Testis (tissue), 3 donors: Measurements from ENCODE around the gene ATP2B3. TPM values are rescaled to one million over a fixed set of nuclear protein-coding genes. Genes with fewer than 3 reads are reported as not detected.
"Not testable (repeated sequence)": the region's sequence is repeated elsewhere in the genome, so short reads cannot be mapped to it uniquely, and the experiment has no call there.

Source experiments
- DNase-seq: peaks from one replicate; pipeline ENCODE4 v3.0.0-alpha.2; 2019
- H3K27ac ChIP-seq, 2 donors: fragments of 200-600 bp; sonication (generic); one replicate each; pipeline ENCODE4 v1.5.1; 2019
- H3K27me3 ChIP-seq: fragments of 200-600 bp; sonication (generic); one replicate; pipeline ENCODE4 v1.5.1; 2019
- H3K36me3 ChIP-seq: fragments of 200-600 bp; sonication (generic); one replicate; pipeline ENCODE4 v1.5.1; 2017; ENCODE audit warnings: low read depth; ENCODE audit errors: missing control alignments
- H3K4me1 ChIP-seq: fragments of 200-600 bp; sonication (generic); one replicate; pipeline ENCODE4 v1.5.1; 2019
- H3K4me3 ChIP-seq, 2 donors: fragments of 200-600 bp; sonication (generic); one replicate each; pipeline ENCODE4 v1.5.1; 2017 to 2019
- H3K9me3 ChIP-seq: fragments of 200-600 bp; sonication (generic); one replicate; pipeline ENCODE4 v1.5.1; 2017
- POLR2A ChIP-seq: fragments of 450-650 bp; IDR thresholded peaks from one replicate; pipeline ENCODE4 v1.6.1; 2017; ENCODE audit warnings: antibody characterized with exemption, mild to moderate bottlenecking, moderate library complexity
- WGBS, 2 donors: methylation state at CpG; one replicate each; pipeline ENCODE4 v1.1.5; 2018; 5-methylcytosine and 5-hydroxymethylcytosine counted together
- intact Hi-C: fragments of 100-400 bp; cut with DNase I; formaldehyde crosslinking; loops from one replicate; pipeline ENCODE4 v1.15.1; 2023; ENCODE audit warnings: low total_unique reads
- polyA plus RNA-seq: library from polyadenylated mRNA; stranded (reverse); fragments of 350-450 nt; fragmentation: Illumina TruSeq; extraction: RNeasy Lipid Tissue Mini Kit (QIAGEN cat#74804); gene quantifications from one replicate; pipeline ENCODE4 v1.2.3, GENCODE V29; 2014; ENCODE audit warnings: low read depth, low replicate concordance; ENCODE audit not compliant: insufficient read depth
- total RNA-seq, 2 donors: library from RNA; depleted of rRNA; stranded (reverse); fragments of >200 nt; gene quantifications; one replicate each; pipeline ENCODE4 v1.2.3, GENCODE V29; 2016
- TF ChIP-seq, protein P1 (sequence below), 3 experiments: fragments of 450-650 bp in 2 of 3; fragments of 200-600 bp in 1 of 3; sonication (generic) in 1 of 3; IDR thresholded peaks; one replicate each; pipeline ENCODE4 v1.5.1; 2016 to 2019; ENCODE audit warnings: antibody characterized with exemption in 3 of 3, mild to moderate bottlenecking in 2 of 3, moderate library complexity in 1 of 3

Gene ATP2B3
- total and polyA plus RNA-seq, 3 donors from 2014 or later, result 0.16 to 1.2 (median 0.73) TPM

DNA sequence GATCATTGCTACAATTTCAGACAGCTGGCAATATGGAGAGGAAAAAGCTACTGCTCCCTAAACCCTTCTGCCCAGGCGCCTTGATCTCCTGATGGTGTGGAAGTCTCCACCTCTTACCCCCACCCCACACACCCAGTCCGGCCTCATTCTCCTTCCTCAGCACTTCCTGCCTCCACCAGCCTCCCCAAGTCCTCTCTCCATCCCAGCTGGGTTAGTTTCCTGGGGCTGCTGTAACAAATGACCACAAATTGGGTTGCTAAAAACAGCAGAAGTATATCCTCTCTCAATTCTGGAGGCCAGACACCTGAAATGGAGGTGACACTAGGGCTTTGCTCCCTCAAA lies 82.6 kb downstream of the ATP2B3 start:
- intact Hi-C loops, result no loop called here
- 0 to 7% methylated on average over 2 of the region's 2 CpGs for WGBS, 2 donors
- Histone ChIP-seq H3K9me3 (no peaks in the 10 kb centered on the region), H3K36me3 (no peaks in the 10 kb centered on the region), H3K27ac (no peak overlapping the region), H3K27me3 (no peaks in the 10 kb centered on the region), H3K4me3 (peak overlapping the region in 1 of 2 donors; percentile 71), H3K4me1 (peaks cover 2% of the 10 kb centered on the region)
- TF ChIP-seq, protein P1, sequence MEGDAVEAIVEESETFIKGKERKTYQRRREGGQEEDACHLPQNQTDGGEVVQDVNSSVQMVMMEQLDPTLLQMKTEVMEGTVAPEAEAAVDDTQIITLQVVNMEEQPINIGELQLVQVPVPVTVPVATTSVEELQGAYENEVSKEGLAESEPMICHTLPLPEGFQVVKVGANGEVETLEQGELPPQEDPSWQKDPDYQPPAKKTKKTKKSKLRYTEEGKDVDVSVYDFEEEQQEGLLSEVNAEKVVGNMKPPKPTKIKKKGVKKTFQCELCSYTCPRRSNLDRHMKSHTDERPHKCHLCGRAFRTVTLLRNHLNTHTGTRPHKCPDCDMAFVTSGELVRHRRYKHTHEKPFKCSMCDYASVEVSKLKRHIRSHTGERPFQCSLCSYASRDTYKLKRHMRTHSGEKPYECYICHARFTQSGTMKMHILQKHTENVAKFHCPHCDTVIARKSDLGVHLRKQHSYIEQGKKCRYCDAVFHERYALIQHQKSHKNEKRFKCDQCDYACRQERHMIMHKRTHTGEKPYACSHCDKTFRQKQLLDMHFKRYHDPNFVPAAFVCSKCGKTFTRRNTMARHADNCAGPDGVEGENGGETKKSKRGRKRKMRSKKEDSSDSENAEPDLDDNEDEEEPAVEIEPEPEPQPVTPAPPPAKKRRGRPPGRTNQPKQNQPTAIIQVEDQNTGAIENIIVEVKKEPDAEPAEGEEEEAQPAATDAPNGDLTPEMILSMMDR (IDR thresholded peaks at IDR 0.05), result no peak
- TF ChIP-seq POLR2A, result no peak
- no peak for DNase-seq

DNA sequence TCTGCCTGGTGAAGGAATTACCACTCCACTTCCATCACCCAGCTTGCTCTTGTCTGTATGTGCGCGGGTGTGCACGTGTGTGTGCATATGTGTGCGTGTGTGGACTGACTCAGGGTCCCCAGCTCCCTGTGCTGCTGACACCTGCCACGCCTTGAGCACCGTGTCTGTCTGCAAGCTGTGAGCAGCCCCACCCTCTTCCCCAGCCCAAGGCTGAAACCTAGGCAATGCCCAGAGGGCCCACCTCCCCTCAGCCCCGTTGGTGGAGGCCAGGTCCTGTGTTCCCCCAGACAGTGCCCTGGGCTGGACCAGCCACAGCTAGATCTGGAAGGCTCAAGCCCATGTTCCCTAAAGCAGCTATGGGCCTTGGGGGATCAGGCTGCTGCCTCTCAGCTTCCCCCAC lies 83.5 kb downstream of the ATP2B3 start:
- H3K27me3 ChIP-seq, result no peaks in the 10 kb centered on the region
- H3K27ac ChIP-seq, result no peak overlapping the region
- intact Hi-C loops, result no loop called here
- H3K4me3 ChIP-seq, result no peak overlapping the region
- WGBS, 2 donors, result 86% methylated on average over 7 of the region's 7 CpGs; no CpG with 5 or more reads in 1 of the 2 donors
- H3K9me3 ChIP-seq, result no peaks in the 10 kb centered on the region
- DNase-seq, result no peak
- H3K4me1 ChIP-seq, result peaks cover 2% of the 10 kb centered on the region
- TF ChIP-seq POLR2A, result no peak
- TF ChIP-seq, protein P1 (IDR thresholded peaks at IDR 0.05), result no peak
- H3K36me3 ChIP-seq, result no peaks in the 10 kb centered on the region

DNA sequence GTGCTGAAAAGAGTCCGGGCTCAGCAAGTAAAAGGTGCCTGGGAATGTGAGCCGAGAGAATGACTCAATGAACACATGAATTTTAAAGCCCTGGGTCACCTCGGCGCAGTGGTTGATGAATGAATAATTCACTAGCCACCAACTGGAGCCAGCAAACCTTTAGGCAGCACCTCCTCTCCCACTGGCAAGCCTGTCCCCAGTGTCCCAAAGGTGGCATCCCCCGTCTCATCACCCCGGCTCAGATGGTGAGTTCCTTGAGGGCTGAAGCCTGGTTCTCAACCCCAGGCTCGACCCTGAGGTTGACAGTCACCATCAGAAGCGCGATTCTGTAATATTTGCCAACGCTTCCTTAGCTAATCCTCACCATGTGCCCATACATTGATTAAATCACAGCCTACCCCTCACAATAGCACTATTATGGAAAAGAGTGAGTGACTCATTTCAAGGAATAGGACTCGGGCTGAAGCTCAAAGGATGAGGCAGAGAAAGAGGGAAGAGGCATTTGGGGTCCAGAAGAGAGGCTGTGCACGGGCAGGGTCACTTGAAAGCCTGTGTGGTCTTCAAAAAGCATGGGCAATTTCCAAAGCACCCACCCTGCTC lies 84.2 kb downstream of the ATP2B3 start:
- intact Hi-C loops, result no loop called here
- no peak for DNase-seq
- H3K4me1 ChIP-seq, result peaks cover 2% of the 10 kb centered on the region
- TF ChIP-seq, protein P1 (IDR thresholded peaks at IDR 0.05), result no peak
- no peak for TF ChIP-seq POLR2A
- no peaks in the 10 kb centered on the region for H3K9me3 ChIP-seq
- 92 to 96% methylated on average over 10 to 12 of the region's 12 CpGs for WGBS, 2 donors
- no peaks in the 10 kb centered on the region for H3K36me3 ChIP-seq
- H3K4me3 ChIP-seq, result no peak overlapping the region
- H3K27ac ChIP-seq, result no peak overlapping the region
- H3K27me3 ChIP-seq, result no peaks in the 10 kb centered on the region

DNA sequence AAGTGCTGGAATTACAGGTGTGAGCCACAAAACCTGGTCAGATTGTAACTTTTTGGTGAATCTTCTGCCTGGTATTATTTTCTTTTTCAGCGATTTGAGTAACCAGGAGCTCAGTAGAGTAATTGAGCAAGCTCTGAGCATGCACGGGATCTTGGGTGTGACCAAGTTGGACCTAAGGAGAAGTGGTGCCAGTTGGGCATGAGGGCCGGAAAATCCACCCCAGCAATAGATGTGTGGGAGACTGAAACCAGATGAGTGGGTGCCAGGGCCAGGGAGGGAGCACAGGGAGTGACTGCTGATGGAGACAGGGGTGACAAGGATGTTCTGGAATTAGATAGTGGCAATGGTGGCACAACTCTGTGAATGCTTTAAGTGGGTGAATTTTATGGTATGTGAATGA lies 85.2 kb downstream of the ATP2B3 start:
- Histone ChIP-seq H3K27ac (no peak overlapping the region), H3K4me3 (no peak overlapping the region), H3K27me3 (no peaks in the 10 kb centered on the region), H3K4me1 (peaks cover 2% of the 10 kb centered on the region), H3K9me3 (no peaks in the 10 kb centered on the region), H3K36me3 (no peaks in the 10 kb centered on the region)
- DNase-seq, result no peak
- intact Hi-C loops, result no loop called here
- WGBS, 2 donors, result 93 to 100% methylated on average over 3 of the region's 3 CpGs
- no peak for TF ChIP-seq POLR2A
- TF ChIP-seq, protein P1 (IDR thresholded peaks at IDR 0.05), result no peak

DNA sequence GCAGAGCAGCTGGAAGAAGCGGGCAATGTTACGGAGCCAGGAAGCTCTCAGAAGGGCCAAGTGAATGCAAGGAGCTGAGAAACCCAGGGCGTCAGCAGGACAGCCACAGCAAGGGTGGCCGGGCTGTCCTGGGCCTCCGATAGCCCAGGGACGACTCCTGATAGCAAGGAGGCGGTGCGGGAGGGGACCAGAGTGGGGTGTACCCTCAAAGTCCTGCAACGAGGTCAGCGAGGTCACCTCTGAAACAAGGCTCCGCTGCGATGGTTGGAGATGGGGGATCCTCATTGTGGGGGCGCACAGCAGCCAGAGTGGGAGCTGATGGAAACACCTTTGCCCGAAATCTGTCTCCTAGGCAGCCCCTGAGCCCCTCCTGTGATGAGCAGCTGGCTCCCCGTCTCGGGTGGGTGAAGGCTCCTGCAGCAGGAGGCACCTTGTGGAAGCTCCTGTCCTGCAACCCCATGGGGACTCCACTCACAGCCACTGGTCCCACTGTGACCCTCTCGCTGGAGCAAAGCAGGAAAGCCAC lies 85.8 kb downstream of the ATP2B3 start:
- intact Hi-C loops, result no loop called here
- no peak for DNase-seq

DNA sequence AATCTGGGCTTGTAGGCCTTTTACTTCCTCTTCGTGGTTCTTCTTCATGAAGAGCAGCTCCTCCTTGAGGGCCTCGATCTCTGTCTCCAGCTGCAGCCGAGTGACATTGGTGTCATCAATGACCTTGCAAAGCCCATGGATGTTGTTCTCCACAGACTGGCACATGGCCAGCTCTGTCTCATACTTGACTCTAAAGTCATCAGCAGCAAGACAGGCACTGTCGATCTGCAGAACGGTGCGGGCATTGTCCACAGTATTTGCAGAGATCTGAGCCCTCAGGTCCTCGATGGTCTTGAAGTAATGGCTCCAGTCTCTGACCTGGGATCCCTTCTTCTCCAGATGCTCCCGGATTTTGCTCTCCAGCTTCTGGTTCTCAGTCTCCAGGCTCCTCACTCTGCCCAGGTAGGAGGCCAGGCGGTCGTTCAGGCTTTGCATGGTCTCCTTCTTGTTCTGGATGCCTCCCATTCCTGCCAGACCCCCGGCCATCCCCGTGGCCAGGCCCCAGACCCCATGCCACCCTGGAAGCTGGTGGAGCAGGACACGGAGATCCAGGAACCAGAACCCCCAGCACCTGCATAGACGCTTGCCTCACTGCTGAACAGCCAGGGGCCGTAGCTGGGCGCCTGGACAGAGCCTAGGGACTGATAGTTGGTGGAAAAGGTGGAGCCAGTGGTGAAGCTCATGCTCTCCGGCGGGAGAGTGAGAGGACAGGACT lies 87.4 kb downstream of the ATP2B3 start:
- intact Hi-C loops, DNase-seq: not testable (repeated sequence)

More for the DNA sequence above, 85.8 kb downstream of the ATP2B3 start:
- no peak for TF ChIP-seq POLR2A
- TF ChIP-seq, protein P1 (IDR thresholded peaks at IDR 0.05), result no peak
- no peak overlapping the region for H3K4me3 ChIP-seq
- no peak overlapping the region for H3K27ac ChIP-seq
- no peaks in the 10 kb centered on the region for H3K36me3 ChIP-seq
- WGBS, 2 donors, result 93 to 94% methylated on average over 9 to 15 of the region's 17 CpGs
- no peaks in the 10 kb centered on the region for H3K27me3 ChIP-seq
- H3K4me1 ChIP-seq, result peaks cover 2% of the 10 kb centered on the region
- H3K9me3 ChIP-seq, result no peaks in the 10 kb centered on the region

More for the DNA sequence above, 87.4 kb downstream of the ATP2B3 start:
- H3K9me3 ChIP-seq, H3K27ac ChIP-seq, H3K4me1 ChIP-seq, H3K36me3 ChIP-seq, H3K4me3 ChIP-seq, H3K27me3 ChIP-seq: not testable (repeated sequence)
- 89 to 93% methylated on average over 4 to 15 of the region's 18 CpGs for WGBS, 2 donors
